ENCODE results near the gene TMEM222.

- TF ChIP-seq EZH2phosphoT487 (IDR thresholded peaks at IDR 0.05; ENCODE audit: borderline replicate concordance, low read length) (no peak), CTCF (IDR thresholded peaks at IDR 0.05; ENCODE audit: low read depth, low read length, poor library complexity, severe bottlenecking) (no peak)
These were observed at the start of gene TMEM222 for GRCh38 chr1:27321813-27322568.

All from DOHH2 (cell line).